Midbrain (tissue), 1 donor: ENCODE results near the gene PAX6.
"Not testable (repeated sequence)": the region's sequence is repeated elsewhere in the genome, so short reads cannot be mapped to it uniquely, and the experiment has no call there.

Source experiments
- DNase-seq: peaks from one replicate; lab custom pipeline; 2025; lab: John Stamatoyannopoulos, UW

Gene PAX6

GRCh38 chr11:31767066-31767465 is 44.1 kb downstream of the PAX6 start:
- DNase-seq, result no peak

DNA sequence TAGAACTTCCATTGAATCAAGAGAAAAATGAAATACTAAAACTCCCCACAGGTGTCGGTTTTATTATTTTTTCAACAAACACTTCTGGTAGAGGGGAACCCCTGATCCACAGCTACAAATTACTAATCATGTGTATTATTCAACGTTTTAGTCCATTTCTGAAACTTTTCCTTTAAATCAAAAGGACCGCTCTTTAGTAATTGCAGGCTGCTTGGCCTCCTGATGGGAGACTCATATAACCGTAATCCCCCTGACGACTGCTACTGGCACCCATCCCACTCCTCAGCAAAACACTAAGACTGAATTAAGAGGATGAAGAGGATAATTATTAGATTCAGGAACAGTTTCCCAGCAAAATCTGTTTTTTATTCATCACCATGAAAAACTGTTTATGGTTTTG is 46.4 kb downstream of the PAX6 start:
- no peak for DNase-seq

DNA sequence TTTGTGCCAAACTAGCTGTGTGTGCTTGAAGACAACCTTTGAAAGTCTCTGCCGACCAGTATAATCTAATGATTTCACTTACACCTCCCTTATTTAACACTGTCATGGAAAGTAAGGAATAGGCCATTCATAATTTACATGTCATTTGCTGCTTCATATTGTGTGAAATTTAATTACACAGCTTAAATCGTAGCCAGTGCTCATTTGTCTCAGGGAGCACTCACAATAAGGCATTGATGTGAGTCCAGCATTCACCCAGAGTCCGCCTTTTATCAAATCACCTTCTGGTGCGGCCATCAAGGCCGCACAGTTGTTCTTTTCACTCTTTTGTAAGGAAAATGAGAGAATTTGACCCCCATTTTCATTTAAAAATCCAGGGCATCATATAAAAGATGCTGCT is 46.9 kb downstream of the PAX6 start:
- DNase-seq, result no peak

DNA sequence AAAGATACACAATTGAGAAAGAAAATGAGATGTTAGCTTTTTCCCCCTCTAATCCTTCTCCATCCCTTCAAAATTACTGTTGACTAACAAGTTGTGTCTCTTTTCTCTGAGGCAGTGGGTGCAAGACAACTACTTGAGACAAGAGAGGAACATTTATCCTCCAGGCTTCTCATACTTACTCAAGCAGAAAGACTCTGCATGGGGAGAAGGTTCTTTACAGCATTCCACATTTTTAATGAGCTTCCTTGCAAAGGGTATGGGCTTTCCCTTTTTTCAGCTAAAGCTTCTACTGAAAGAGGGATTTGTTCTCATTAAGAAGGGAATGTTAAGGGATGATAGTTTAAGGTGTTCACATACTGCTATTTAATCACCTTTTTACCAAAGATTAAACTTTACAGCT is 47.8 kb downstream of the PAX6 start:
- DNase-seq, result no peak

DNA sequence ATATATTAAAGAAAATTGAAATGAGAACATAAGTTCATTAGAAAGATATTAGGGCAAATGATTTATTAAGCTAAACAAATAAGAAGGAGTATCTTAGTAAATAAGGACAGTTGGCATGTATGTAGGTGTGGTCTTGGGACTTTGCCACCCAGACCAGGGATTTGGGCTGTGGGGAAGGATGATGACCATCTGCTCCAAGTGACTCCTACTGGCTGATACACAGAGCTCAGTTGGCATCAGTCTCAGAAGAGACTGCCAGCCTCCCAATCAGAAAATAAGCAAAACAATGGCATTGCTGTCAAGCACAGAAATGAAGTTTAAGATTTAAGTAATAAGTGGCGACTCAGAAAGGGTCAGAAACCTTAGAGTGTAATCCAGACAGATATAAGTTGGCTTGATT is 49.5 kb downstream of the PAX6 start:
- DNase-seq, result no peak

DNA sequence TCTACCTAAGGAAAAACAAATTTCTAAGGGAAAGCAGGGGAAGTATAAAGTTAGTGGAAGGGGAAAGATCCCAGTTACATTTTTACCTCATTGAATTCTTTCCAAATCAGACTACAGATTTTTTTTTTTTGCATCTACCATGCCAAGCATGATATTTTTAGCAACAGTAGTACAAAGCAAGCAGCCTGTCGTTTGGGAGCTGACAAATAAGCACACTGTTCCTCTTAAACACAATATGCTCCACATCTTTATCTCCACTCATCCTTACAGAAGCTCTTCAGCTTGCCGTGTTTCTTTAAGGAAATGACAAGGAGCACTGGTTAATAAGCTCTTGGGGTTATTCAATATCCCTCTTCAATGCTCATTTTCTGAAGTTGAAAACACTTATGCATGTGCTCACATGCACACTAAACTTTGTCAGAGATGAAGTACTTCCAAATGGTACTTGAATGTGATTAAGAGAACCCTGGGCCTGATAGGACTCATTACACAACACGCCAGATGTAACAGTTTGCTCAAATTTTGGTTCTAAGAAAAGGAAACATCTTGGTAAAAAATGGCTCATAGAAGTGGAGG is 53.8 kb downstream of the PAX6 start:
- DNase-seq, result no peak

- DNase-seq, result no peak
Observed at GRCh38 chr11:31747581-31747980, 63.5 kb downstream of the PAX6 start.

DNA sequence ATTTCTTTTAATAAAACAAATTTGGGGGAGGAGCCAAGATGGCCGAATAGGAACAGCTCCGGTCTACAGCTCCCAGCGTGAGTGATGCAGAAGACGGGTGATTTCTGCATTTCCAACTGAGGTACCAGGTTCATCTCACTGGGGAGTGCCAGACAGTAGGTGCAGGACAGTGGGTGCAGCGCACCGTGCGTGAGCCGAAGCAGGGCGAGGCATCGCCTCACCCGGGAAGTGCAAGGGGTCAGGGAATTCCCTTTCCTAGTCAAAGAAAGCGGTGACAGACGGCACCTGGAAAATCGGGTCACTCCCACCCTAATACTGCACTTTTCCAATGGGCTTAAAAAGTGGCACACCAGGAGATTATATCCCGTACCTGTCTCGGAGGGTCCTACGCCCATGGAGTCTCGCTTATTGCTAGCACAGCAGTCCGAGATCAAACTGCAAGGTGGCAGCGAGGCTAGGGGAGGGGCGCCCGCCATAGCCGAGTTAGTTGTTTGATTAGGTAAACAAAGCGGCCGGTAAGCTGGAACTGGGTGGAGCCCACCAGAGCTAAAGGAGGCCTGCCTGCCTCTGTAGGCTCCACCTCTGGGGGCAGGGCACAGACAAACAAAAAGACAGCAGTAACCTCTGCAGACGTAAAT is 70.3 kb downstream of the PAX6 start:
- not testable (repeated sequence) for DNase-seq

- no peak for DNase-seq
Observed at GRCh38 chr11:31740131-31740530, 71.0 kb downstream of the PAX6 start.
